Right kidney (tissue), 1 donor: ENCODE data around the gene DDX1.
A peak's percentile ranks its signal among the peaks of the same experiment; 100 is the strongest.

Experiments used
- DNase-seq: peaks from one replicate; pipeline ENCODE4 v3.0.0-alpha.2; 2016

The DDX1 gene

GRCh38 chr2:15662579-15662978 is 70.9 kb downstream of the DDX1 start:
- no peak for DNase-seq

GRCh38 chr2:15663802-15664201 is 72.1 kb downstream of the DDX1 start:
- no peak for DNase-seq

DNA sequence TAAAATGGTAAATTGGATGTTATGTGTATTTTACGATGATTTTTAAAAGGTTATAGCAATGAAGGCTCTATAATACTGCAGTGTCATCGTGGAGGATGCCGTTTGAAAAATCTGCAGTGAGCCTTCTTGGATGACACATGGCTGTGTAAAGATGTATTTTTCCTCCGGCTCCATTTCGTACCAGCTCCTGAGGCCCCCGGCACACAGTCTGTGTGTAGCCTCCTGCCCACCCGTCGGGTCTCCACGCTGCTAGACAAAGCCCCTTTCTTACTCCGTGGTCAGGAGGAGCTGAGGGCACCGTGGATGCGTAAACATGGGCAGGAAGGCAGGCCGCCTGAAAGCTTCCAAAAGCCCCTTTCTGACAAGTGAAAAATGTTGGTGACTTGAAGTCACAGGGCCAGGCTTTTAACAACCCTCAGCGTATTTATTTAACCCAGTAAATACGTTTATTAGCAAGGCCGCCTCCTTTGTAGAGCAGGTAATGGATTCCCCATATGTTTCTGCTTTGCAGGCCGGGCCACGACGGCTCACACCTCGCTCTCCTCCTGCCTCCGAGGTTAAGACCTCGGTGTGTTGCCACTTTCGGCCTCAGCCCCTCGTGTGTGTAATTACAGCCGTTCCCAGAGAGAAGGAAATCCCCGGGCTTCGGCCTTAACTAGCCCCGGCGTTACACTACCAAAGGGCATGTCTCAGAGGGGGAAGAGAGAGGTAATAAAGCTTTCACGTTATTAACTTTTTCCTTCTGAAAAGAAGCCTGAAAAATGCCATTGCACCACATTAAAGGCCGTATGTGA is 72.8 kb downstream of the DDX1 start:
- DNase-seq, result peak; percentile 57

GRCh38 chr2:15665067-15665942 is 73.6 kb downstream of the DDX1 start:
- DNase-seq, result no peak

DNA sequence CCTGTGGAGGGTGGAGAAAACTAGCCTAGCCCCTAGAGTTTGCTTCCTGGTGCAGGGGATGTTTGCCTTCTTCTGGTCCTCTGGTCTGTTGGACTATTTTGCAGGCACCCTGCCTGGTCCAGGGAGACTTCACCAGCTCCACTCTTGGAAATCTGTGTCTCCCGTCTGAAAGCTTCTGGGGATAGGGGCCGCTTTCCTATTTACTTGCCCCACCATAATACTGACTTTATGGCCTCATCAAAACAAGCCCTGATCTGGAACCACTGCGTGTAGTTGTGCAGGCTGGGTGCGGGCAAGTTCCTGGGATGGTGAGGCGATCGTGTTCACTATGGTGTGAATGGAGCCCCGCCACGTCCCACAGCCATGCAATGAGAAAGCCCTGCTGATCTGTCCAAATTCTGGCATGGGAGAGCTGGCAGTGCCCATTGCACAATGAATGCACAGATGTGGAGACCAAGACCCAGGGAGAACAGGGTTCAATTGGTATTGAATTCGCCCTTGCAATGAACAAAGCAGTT is 74.3 kb downstream of the DDX1 start:
- no peak for DNase-seq

DNA sequence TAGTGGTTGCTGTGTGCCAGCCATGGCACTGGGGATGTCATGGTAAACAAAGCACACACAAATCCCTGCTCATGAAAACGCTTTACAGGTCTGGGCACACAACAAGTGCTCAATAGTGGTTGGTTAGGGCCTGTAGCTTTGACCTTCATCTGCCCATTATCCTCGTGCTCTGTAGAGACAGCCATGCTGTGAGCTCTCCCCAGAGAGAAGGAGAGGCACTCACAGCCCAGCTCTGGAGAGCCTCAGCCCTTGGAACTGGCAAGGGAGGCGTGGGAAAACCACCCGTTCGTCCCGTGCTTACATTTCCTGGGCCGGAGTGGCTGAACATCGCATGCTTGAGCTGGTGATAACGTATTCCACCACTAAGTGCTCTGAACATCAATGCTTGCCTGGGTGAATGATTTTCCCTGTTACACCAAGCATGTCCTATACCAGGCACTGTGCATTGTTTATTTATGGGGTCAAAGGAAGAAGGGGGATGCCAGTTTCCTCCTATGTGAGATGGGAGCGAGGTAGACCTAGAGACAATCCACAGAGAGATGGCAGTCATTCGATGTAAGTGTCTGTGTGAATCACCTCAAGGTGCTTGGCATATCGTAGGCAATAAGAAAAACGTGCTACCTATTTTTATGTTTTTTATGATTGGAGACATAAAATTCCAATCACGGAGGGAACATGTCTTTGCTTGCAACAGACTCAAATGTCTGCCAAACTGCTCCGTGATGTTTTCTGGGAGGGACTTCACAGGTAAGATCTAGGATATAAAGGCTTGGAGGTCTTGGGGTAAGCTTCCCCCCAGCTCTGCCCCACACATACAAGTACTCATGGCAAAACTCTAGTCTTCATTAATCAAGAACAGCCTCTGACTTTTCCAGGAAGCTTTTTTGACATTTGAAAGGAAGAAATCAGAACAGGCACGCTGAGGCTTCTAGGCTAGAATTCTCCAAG is 75.5 kb downstream of the DDX1 start:
- no peak for DNase-seq

GRCh38 chr2:15667809-15668556 is 76.3 kb downstream of the DDX1 start:
- no peak for DNase-seq

GRCh38 chr2:15668611-15669305 is 77.1 kb downstream of the DDX1 start:
- no peak for DNase-seq

DNA sequence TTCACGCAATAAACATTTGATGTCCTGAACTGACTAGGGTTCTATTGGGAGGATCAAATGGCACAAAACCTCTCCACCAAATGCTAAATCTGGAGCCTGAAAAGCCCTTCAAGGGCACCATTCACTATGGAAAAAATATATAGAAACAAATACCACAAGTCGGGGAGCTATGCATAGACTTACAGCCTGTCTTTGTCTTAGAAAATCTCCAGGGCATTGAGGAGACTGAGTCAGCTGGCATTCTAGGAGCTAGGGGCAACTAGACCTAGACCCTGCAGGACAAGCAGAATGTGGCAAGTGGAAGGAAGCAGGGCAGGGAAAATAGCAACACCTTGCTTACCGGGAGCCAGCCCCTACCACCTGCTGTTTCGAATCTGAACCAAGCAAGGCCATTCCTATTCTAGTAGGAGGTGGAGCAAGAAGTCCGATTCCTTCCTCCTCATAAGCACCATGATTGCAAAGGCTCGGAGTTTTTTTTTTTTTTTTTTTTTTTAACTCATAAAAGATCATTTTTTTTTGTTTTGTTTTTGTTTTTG is 77.8 kb downstream of the DDX1 start:
- no peak for DNase-seq

- no peak for DNase-seq
Observed at GRCh38 chr2:15670469-15670868, 78.8 kb downstream of the DDX1 start.

GRCh38 chr2:15670981-15671380 is 79.3 kb downstream of the DDX1 start:
- DNase-seq, result no peak

DNA sequence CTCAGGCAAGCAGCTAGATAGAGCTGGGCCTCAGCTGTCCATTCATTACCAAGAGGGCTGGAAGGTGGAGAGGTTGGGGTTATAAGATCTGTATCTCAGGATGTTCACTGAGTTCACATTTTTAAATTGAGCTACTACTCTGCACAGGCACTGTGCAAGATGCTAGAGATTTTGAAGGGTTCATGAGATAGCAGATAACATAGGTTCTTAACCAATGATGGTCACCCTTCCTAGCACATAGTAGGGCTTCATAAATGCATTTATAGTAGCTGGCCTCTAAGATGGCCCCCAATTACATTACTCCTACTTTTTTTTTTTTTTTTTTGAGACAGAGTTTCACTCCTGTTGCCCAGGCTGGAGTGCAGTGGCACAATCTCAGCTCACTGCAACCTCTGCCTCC is 79.7 kb downstream of the DDX1 start:
- no peak for DNase-seq

- no peak for DNase-seq
Observed at GRCh38 chr2:15671842-15672815, 80.5 kb downstream of the DDX1 start.

DNA sequence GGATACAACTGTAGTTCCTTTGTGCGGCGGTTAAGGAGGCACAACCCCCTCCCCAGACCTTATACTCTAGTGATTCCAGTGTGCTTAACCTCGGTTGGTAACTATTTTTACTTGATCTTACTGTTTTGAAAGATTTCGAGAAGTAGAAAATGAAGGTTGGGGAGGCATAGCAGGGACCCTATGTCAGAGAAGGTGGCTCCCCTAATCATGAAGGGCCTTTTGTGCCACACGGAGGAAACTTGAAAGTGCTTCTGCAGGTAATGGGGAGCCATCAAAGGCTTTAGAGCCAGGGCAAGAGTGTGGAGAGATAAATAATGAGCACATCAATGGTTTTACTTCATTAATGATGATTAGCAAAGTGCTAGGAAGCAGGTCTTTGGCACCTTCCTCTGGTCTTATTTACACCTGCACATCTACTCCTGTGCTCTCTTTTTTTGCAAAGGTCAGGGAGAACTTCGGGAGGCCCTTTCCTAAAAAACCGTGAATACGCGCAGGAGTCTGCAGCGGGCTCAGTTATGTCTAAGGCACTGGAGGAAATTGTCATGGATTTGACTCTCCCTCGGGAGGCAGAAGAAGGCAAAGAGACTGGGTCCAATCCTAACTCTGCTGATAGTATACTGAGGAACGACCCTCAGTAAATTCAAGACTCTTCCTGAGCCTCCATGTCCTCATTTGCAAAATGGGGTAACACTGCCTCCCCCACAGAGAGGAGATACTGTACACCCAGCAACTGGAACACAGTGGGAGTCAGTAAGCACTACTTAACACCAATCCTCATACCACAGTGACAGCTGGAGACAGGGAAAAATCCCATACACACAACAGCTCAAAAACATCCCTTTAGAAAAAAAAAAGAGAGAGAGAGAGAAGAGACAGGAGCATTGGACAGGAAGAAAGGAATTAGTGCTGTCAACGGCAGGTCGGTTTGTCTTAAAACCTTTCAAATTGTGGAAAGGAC is 81.6 kb downstream of the DDX1 start:
- DNase-seq, result no peak

DNA sequence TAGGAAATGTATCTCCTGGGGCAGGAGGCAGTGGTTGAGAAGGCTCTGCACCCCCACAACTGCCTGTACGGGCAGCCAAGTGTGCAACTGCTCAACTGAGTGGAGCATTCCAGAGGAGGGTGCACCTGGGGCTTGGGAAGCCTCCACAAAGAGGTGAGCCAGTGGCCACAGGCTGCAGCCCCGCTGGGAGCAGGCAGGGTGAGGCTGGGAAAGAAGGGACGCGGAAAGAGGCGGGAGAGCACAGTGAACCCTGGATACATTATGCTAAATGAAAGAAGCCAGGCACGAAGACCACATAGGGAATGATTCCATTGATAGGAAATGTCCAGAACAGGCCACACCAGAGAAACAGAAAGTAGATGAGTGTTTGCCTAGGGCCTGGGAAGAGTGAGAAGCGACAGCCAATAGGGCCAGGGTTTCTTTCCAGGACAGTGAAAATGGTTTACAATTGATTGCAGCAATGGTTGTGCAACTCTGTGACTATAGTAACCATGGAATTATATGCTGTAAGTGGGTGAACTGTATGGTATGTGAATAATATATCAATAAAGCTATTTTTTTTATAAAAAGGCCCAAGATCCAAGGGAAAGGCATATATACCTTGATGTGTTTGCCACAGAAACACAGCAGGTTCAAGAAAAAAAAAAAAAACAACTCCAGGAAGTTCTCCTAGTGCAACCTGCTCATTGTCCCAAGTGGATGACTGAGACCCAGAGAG is 82.4 kb downstream of the DDX1 start:
- peak; percentile 65 for DNase-seq

- no peak for DNase-seq
Observed at GRCh38 chr2:15674637-15675455, 83.2 kb downstream of the DDX1 start.
